ENCODE results near the gene EHMT1.
A peak's percentile ranks its signal among the peaks of the same experiment; 100 is the strongest.

EHMT1 gene

DNA sequence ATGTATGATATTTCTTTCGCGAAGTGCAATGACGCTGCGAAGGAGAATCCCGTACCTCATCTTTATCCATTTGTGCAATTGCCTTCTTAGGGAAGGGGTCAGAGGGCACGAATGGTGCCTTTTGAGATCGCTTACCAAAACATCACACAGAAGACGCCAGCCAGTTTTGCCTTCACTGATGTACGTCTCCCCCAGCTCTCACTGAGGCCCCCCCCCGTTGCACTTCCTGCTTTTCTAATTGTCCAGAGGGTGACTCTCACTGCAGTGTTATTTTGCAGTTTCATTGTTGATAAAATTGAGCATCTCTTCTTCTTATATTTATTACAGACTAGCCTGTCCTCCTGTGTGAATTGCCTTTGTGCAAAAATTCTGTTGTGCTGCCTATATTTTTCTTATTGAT, 219.8 kb downstream of the EHMT1 start:
- no peak overlapping the region for H3K4ac ChIP-seq (ENCODE audit: low read depth, low read length)
- H3K79me2 ChIP-seq (ENCODE audit: control insufficient read depth, insufficient read depth, low read length): no peaks in the 10 kb centered on the region
- H3K4me2 ChIP-seq (ENCODE audit: low read length): no peak overlapping the region
- no peaks in the 10 kb centered on the region for H3K4me1 ChIP-seq (ENCODE audit: control insufficient read depth, low read depth, low read length)
- H4K5ac ChIP-seq (ENCODE audit: low read length): no peak overlapping the region
- H3K18ac ChIP-seq (ENCODE audit: low read length): no peak overlapping the region
- DNase-seq: no peak
- WGBS (ENCODE audit: extremely low coverage, insufficient coverage, low lambda C conversion rate): no CpG with 5 or more reads among the region's 10 CpGs
- no peak overlapping the region for H2BK15ac ChIP-seq (replicated peaks; ENCODE audit: low read depth)
- no peak overlapping the region for H3K9ac ChIP-seq (ENCODE audit: low read length)
- no peak overlapping the region for H4K8ac ChIP-seq (ENCODE audit: low read depth, low read length)
- H3K27me3 ChIP-seq (ENCODE audit: insufficient read depth, low read length, poor library complexity): no peaks in the 10 kb centered on the region
- H2BK5ac ChIP-seq (ENCODE audit: low read length): no peak overlapping the region
- H3K23ac ChIP-seq (ENCODE audit: low read length): no peak overlapping the region
- H3K36me3 ChIP-seq (ENCODE audit: control insufficient read depth, insufficient read depth, low read length): no peaks in the 10 kb centered on the region
- H2AK5ac ChIP-seq (ENCODE audit: low read length): no peak overlapping the region
- H3K4me3 ChIP-seq (ENCODE audit: low read length): no peak overlapping the region
- no peak overlapping the region for H3K27ac ChIP-seq (ENCODE audit: low read depth, low read length)
- no peak overlapping the region for H3K56ac ChIP-seq (ENCODE audit: low read length)
- no peaks in the 10 kb centered on the region for H3K79me1 ChIP-seq (ENCODE audit: low read length)
- H2BK120ac ChIP-seq (ENCODE audit: low read depth, low read length): no peak overlapping the region

DNA sequence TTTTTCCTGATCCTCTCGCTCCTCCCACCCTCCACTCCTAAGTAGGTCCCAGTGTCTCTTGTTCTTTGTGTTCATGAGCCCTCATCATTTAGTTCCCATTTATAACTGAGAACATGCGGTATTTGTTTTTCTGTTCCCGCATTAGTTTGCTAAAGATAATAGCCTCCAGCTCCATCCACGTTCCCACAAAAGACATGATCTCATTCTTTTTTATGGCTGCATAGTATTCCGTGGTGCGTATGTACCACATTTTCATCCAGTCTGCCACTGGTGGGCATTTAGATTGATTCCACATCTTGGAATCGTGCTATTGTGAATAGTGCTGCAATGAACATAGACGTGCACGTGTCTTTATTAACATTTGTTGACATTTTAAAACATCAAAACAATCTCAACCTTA, 224.6 kb downstream of the EHMT1 start:
- no peak overlapping the region for H3K4me3 ChIP-seq (ENCODE audit: low read length)
- H4K5ac ChIP-seq (ENCODE audit: low read length): no peak overlapping the region
- no peak overlapping the region for H4K8ac ChIP-seq (ENCODE audit: low read depth, low read length)
- H3K56ac ChIP-seq (ENCODE audit: low read length): no peak overlapping the region
- no peak overlapping the region for H2BK5ac ChIP-seq (ENCODE audit: low read length)
- no peak overlapping the region for H3K18ac ChIP-seq (ENCODE audit: low read length)
- H3K23ac ChIP-seq (ENCODE audit: low read length): no peak overlapping the region
- no peak overlapping the region for H3K4ac ChIP-seq (ENCODE audit: low read depth, low read length)
- no CpG with 5 or more reads among the region's 9 CpGs for WGBS (ENCODE audit: extremely low coverage, insufficient coverage, low lambda C conversion rate)
- no peak for DNase-seq
- H3K27ac ChIP-seq (ENCODE audit: low read depth, low read length): no peak overlapping the region
- no peaks in the 10 kb centered on the region for H3K27me3 ChIP-seq (ENCODE audit: insufficient read depth, low read length, poor library complexity)
- H3K79me1 ChIP-seq (ENCODE audit: low read length): no peaks in the 10 kb centered on the region
- no peak overlapping the region for H2AK5ac ChIP-seq (ENCODE audit: low read length)
- no peak overlapping the region for H2BK15ac ChIP-seq (replicated peaks; ENCODE audit: low read depth)
- H3K36me3 ChIP-seq (ENCODE audit: control insufficient read depth, insufficient read depth, low read length): no peaks in the 10 kb centered on the region
- no peaks in the 10 kb centered on the region for H3K4me1 ChIP-seq (ENCODE audit: control insufficient read depth, low read depth, low read length)
- no peaks in the 10 kb centered on the region for H3K79me2 ChIP-seq (ENCODE audit: control insufficient read depth, insufficient read depth, low read length)
- H3K9ac ChIP-seq (ENCODE audit: low read length): no peak overlapping the region
- no peak overlapping the region for H3K4me2 ChIP-seq (ENCODE audit: low read length)
- no peak overlapping the region for H2BK120ac ChIP-seq (ENCODE audit: low read depth, low read length)

DNA sequence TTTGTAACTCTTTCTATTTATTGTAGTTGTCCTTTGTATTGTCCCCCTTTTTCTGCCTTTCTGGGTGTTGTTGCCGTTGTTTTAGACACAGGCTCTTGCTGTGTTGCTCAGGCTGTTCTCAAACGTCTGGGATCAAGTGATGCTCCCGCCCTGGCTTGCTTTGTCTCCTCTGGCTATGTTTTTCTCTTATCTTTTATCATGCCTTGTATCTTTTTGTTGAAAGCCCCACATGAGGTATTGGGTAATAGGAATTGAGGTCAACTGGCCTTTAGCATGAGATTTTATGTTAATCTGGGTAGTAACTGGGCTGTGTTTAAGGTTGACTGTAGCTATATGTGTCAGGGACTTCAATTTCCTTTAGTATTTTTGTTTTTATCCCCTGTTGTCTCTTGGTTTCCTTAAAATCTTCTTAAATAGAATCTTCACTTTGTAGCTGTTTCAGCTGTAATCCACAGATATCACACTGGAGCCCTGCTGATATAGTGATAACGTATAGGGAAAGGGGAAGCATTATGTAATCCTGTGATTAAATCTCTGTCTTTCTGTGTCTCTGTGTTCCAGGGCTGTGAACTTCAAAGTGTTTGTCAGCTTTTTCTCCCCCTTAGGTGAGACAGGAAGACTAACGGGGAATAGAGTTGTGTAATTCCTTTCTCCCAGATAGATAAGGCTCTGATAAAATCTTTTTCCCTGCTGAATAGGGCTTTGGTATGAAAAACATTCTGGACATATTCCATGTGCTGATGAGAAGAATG, 232.9 kb downstream of the EHMT1 start:
- no peak overlapping the region for H4K8ac ChIP-seq (ENCODE audit: low read depth, low read length)
- H3K9ac ChIP-seq (ENCODE audit: low read length): no peak overlapping the region
- H3K4ac ChIP-seq (ENCODE audit: low read depth, low read length): no peak overlapping the region
- no peak overlapping the region for H3K4me2 ChIP-seq (ENCODE audit: low read length)
- H3K36me3 ChIP-seq (ENCODE audit: control insufficient read depth, insufficient read depth, low read length): no peaks in the 10 kb centered on the region
- no peak overlapping the region for H4K5ac ChIP-seq (ENCODE audit: low read length)
- no peaks in the 10 kb centered on the region for H3K79me2 ChIP-seq (ENCODE audit: control insufficient read depth, insufficient read depth, low read length)
- no peak overlapping the region for H3K23ac ChIP-seq (ENCODE audit: low read length)
- H2BK5ac ChIP-seq (ENCODE audit: low read length): no peak overlapping the region
- H2BK120ac ChIP-seq (ENCODE audit: low read depth, low read length): no peak overlapping the region
- H2BK15ac ChIP-seq (replicated peaks; ENCODE audit: low read depth): no peak overlapping the region
- H3K18ac ChIP-seq (ENCODE audit: low read length): no peak overlapping the region
- H3K56ac ChIP-seq (ENCODE audit: low read length): no peak overlapping the region
- no peak overlapping the region for H3K27ac ChIP-seq (ENCODE audit: low read depth, low read length)
- H3K4me1 ChIP-seq (ENCODE audit: control insufficient read depth, low read depth, low read length): no peaks in the 10 kb centered on the region
- no peak overlapping the region for H3K4me3 ChIP-seq (ENCODE audit: low read length)
- no peak overlapping the region for H2AK5ac ChIP-seq (ENCODE audit: low read length)
- H3K79me1 ChIP-seq (ENCODE audit: low read length): no peaks in the 10 kb centered on the region
- DNase-seq: peak; percentile 80
- WGBS (ENCODE audit: extremely low coverage, insufficient coverage, low lambda C conversion rate): no CpG with 5 or more reads among the region's 5 CpGs
- no peaks in the 10 kb centered on the region for H3K27me3 ChIP-seq (ENCODE audit: insufficient read depth, low read length, poor library complexity)

DNA sequence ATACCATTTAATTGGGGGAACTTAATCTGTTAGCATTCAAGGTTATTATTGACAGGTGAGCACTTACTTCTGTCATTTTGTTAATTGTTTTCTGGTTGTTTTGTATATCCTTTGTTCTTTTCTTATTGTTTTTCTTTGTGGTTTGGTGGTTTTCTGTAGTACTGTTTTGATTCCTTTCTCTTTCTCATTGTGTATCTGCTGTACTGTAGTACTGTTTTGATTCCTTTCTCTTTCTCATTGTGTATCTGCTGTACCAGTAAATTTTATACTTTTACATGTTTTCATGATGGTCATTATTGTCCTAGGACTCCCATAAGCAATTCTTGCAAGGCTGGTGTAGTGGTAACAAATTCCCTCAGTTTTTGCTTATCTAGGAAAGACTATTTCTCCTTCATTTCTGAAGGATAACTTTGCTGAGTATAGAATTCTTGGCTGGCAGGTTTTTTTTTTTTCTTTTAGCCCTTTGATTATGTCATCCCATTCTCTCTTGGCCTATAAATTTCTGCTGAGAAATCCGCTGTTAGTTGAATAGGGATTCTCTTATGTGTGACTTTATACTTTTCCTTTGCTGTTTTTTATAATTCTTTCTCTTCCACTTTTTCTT, 234.7 kb downstream of the EHMT1 start:
- H3K4me2 ChIP-seq (ENCODE audit: low read length): no peak overlapping the region
- H3K9ac ChIP-seq (ENCODE audit: low read length): no peak overlapping the region
- H2BK15ac ChIP-seq (replicated peaks; ENCODE audit: low read depth): no peak overlapping the region
- H3K27me3 ChIP-seq (ENCODE audit: insufficient read depth, low read length, poor library complexity): no peaks in the 10 kb centered on the region
- DNase-seq: no peak
- no peaks in the 10 kb centered on the region for H3K79me1 ChIP-seq (ENCODE audit: low read length)
- H3K4ac ChIP-seq (ENCODE audit: low read depth, low read length): no peak overlapping the region
- H4K5ac ChIP-seq (ENCODE audit: low read length): no peak overlapping the region
- H3K23ac ChIP-seq (ENCODE audit: low read length): no peak overlapping the region
- H2BK120ac ChIP-seq (ENCODE audit: low read depth, low read length): no peak overlapping the region
- H3K4me3 ChIP-seq (ENCODE audit: low read length): no peak overlapping the region
- no peak overlapping the region for H2BK5ac ChIP-seq (ENCODE audit: low read length)
- no peak overlapping the region for H3K27ac ChIP-seq (ENCODE audit: low read depth, low read length)
- no peak overlapping the region for H3K56ac ChIP-seq (ENCODE audit: low read length)
- no CpG with 5 or more reads among the region's 1 CpG for WGBS (ENCODE audit: extremely low coverage, insufficient coverage, low lambda C conversion rate)
- H4K8ac ChIP-seq (ENCODE audit: low read depth, low read length): no peak overlapping the region
- no peak overlapping the region for H3K18ac ChIP-seq (ENCODE audit: low read length)
- H3K4me1 ChIP-seq (ENCODE audit: control insufficient read depth, low read depth, low read length): no peaks in the 10 kb centered on the region
- no peaks in the 10 kb centered on the region for H3K36me3 ChIP-seq (ENCODE audit: control insufficient read depth, insufficient read depth, low read length)
- no peaks in the 10 kb centered on the region for H3K79me2 ChIP-seq (ENCODE audit: control insufficient read depth, insufficient read depth, low read length)
- no peak overlapping the region for H2AK5ac ChIP-seq (ENCODE audit: low read length)

DNA sequence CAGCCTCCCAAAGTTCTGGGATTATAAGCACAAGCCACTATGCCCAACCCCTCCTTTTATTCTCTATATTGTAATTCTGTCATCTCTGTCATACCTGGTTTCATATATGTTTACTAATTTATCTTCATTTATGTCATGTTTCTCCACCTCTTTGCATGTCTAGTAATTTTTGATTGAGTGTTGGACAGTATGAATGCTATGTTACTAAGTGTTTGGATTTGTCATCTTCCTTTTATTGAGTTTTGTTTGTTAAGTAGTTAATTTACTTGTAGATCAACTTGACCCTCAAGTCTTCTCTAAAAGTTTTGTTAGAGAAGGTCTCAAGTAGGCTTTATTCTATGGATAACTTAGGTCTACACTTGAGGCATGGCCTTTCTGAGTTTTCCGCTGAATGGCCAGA, 241.6 kb downstream of the EHMT1 start:
- no peaks in the 10 kb centered on the region for H3K4me1 ChIP-seq (ENCODE audit: control insufficient read depth, low read depth, low read length)
- H3K27me3 ChIP-seq (ENCODE audit: insufficient read depth, low read length, poor library complexity): no peaks in the 10 kb centered on the region
- H3K4me3 ChIP-seq (ENCODE audit: low read length): no peak overlapping the region
- H4K8ac ChIP-seq (ENCODE audit: low read depth, low read length): no peak overlapping the region
- H3K79me2 ChIP-seq (ENCODE audit: control insufficient read depth, insufficient read depth, low read length): no peaks in the 10 kb centered on the region
- H2BK5ac ChIP-seq (ENCODE audit: low read length): no peak overlapping the region
- no peak overlapping the region for H3K4ac ChIP-seq (ENCODE audit: low read depth, low read length)
- no peak overlapping the region for H3K18ac ChIP-seq (ENCODE audit: low read length)
- no peaks in the 10 kb centered on the region for H3K79me1 ChIP-seq (ENCODE audit: low read length)
- WGBS (ENCODE audit: extremely low coverage, insufficient coverage, low lambda C conversion rate): no CpG with 5 or more reads among the region's 1 CpG
- no peak overlapping the region for H2BK15ac ChIP-seq (replicated peaks; ENCODE audit: low read depth)
- H3K27ac ChIP-seq (ENCODE audit: low read depth, low read length): no peak overlapping the region
- H2BK120ac ChIP-seq (ENCODE audit: low read depth, low read length): no peak overlapping the region
- no peak overlapping the region for H3K4me2 ChIP-seq (ENCODE audit: low read length)
- H2AK5ac ChIP-seq (ENCODE audit: low read length): no peak overlapping the region
- no peaks in the 10 kb centered on the region for H3K36me3 ChIP-seq (ENCODE audit: control insufficient read depth, insufficient read depth, low read length)
- H3K23ac ChIP-seq (ENCODE audit: low read length): no peak overlapping the region
- H3K56ac ChIP-seq (ENCODE audit: low read length): no peak overlapping the region
- no peak for DNase-seq
- no peak overlapping the region for H4K5ac ChIP-seq (ENCODE audit: low read length)
- H3K9ac ChIP-seq (ENCODE audit: low read length): no peak overlapping the region

Measured in mesendoderm (in vitro differentiated cells).